GM23248 (cell line): ENCODE data around the gene ALMS1. TPM values are rescaled to one million over a fixed set of nuclear protein-coding genes. Genes with fewer than 3 reads are reported as not detected.

Source experiments
- DNase-seq: peaks from one replicate; pipeline ENCODE4 v3.0.0-alpha.2; 2015
- H2AFZ ChIP-seq: fragments of 200-600 bp; sonication (generic); 2 replicates; pipeline ENCODE4 v1.6.1; 2016; ENCODE audit warnings: antibody characterized with exemption
- H3F3A ChIP-seq: fragments of 200-600 bp; sonication (generic); 2 replicates; pipeline ENCODE4 v1.6.1; 2016; ENCODE audit warnings: mild to moderate bottlenecking, antibody characterized with exemption, mixed run types; ENCODE audit not compliant: insufficient read depth
- H3K27ac ChIP-seq: fragments of 200-600 bp; sonication (generic); 2 replicates; pipeline ENCODE4 v1.5.1; 2016; ENCODE audit warnings: mild to moderate bottlenecking
- H3K27me3 ChIP-seq: fragments of 200-600 bp; sonication (generic); replicated peaks from 2 replicates; pipeline ENCODE4 v1.6.1; 2016; ENCODE audit warnings: mild to moderate bottlenecking; ENCODE audit not compliant: insufficient read depth
- H3K36me3 ChIP-seq: fragments of 200-600 bp; sonication (generic); 2 replicates; pipeline ENCODE4 v1.6.1; 2016; ENCODE audit warnings: low read depth, mild to moderate bottlenecking
- H3K4me1 ChIP-seq: fragments of 200-600 bp; sonication (generic); 2 replicates; pipeline ENCODE4 v1.6.1; 2016; ENCODE audit warnings: mild to moderate bottlenecking; ENCODE audit not compliant: insufficient read depth
- H3K4me2 ChIP-seq: fragments of 200-600 bp; sonication (generic); one replicate; pipeline ENCODE4 v1.6.1; 2016; ENCODE audit warnings: mild to moderate bottlenecking; ENCODE audit not compliant: unreplicated experiment
- H3K4me3 ChIP-seq: fragments of 200-600 bp; sonication (generic); 2 replicates; pipeline ENCODE4 v1.5.1; 2016; ENCODE audit warnings: mild to moderate bottlenecking
- H3K79me2 ChIP-seq: fragments of 200-600 bp; sonication (generic); 2 replicates; pipeline ENCODE4 v1.6.1; 2016; ENCODE audit warnings: mild to moderate bottlenecking; ENCODE audit not compliant: insufficient read depth
- H3K9ac ChIP-seq: fragments of 200-600 bp; sonication (generic); 2 replicates; pipeline ENCODE4 v1.6.1; 2016; ENCODE audit warnings: mild to moderate bottlenecking
- H3K9me2 ChIP-seq: fragments of 200-600 bp; sonication (generic); 2 replicates; pipeline ENCODE4 v1.6.1; 2016; ENCODE audit warnings: mixed run types, mild to moderate bottlenecking, moderate library complexity; ENCODE audit not compliant: insufficient read depth
- H3K9me3 ChIP-seq: fragments of 200-600 bp; sonication (generic); one replicate; pipeline ENCODE4 v1.6.1; 2017; ENCODE audit warnings: low read depth
- H4K20me1 ChIP-seq: fragments of 200-600 bp; sonication (generic); 2 replicates; pipeline ENCODE4 v1.6.0; 2016; ENCODE audit not compliant: insufficient read depth
- EZH2 ChIP-seq: fragments of 200-600 bp; sonication (generic); IDR thresholded peaks from 2 replicates; pipeline ENCODE4 v1.6.1; 2018; ENCODE audit warnings: antibody characterized with exemption, mild to moderate bottlenecking; ENCODE audit not compliant: insufficient read depth, poor library complexity, severe bottlenecking
- EZH2phosphoT487 ChIP-seq: fragments of 200-600 bp; sonication (generic); IDR thresholded peaks from 2 replicates; pipeline ENCODE4 v1.6.1; 2018; ENCODE audit warnings: antibody characterized with exemption, moderate library complexity, mild to moderate bottlenecking, low read depth; ENCODE audit not compliant: insufficient read depth
- WGBS, 2 experiments: methylation state at CpG; one replicate each; pipeline ENCODE4 v1.1.6; 2015 to 2017; ENCODE audit warnings: low lambda C conversion rate in 2 of 2, low coverage in 1 of 2; ENCODE audit errors: missing lambda C conversion rate in 2 of 2; 5-methylcytosine and 5-hydroxymethylcytosine counted together
- in situ Hi-C: fragments of 300-500 bp; cut with MboI; formaldehyde crosslinking; loops from 2 replicates; pipeline ENCODE4 v1.15.0; 2020
- polyA plus RNA-seq: library from polyadenylated mRNA; unstranded; fragments of >200 nt; fragmentation: Nextera tagmentation; extraction: Ambion mirVana; gene quantifications from 2 replicates; pipeline ENCODE4 v1.2.1, GENCODE V29; 2016
- total RNA-seq: library from RNA; depleted of rRNA; stranded (reverse); fragments of >200 nt; shearing (Covaris generic); gene quantifications from 2 replicates; pipeline ENCODE4 v1.2.3, GENCODE V29; 2014

The ALMS1 gene
- total and polyA plus RNA-seq, 2 experiments from 2014 or later: 3.1 to 9.8 TPM

- Histone ChIP-seq H3K4me2 (no peak overlapping the region), H3K9me3 (no peaks in the 10 kb centered on the region), H3K36me3 (peaks cover 12% of the 10 kb centered on the region; the same call in 1 of the 2 replicates), H4K20me1 (no peaks in the 10 kb centered on the region), H2AFZ (no peak overlapping the region), H3K9ac (no peak overlapping the region), H3K27ac (no peak overlapping the region), H3K4me3 (no peak overlapping the region), H3K4me1 (no peaks in the 10 kb centered on the region), H3K27me3 (no peaks in the 10 kb centered on the region), H3K79me2 (no peaks in the 10 kb centered on the region), H3K9me2 (no peaks in the 10 kb centered on the region), H3F3A (no peaks in the 10 kb centered on the region)
- no peak for TF ChIP-seq EZH2phosphoT487
- no peak for TF ChIP-seq EZH2
- in situ Hi-C loops: no loop called here
- no peak for DNase-seq
Measured at GRCh38 chr2:73561422-73561821, 175.8 kb downstream of the ALMS1 start.

- Histone ChIP-seq H3K79me2 (no peaks in the 10 kb centered on the region), H2AFZ (no peak overlapping the region), H3K36me3 (0 out of 2 replicates have a peak, but pooled peaks cover 7% of the 10 kb centered on the region), H3K4me2 (no peak overlapping the region), H3K27ac (no peak overlapping the region), H3K4me1 (no peaks in the 10 kb centered on the region), H3K9me3 (no peaks in the 10 kb centered on the region), H3F3A (no peaks in the 10 kb centered on the region), H3K9ac (no peak overlapping the region), H3K27me3 (no peaks in the 10 kb centered on the region), H4K20me1 (no peaks in the 10 kb centered on the region), H3K9me2 (no peaks in the 10 kb centered on the region), H3K4me3 (no peak overlapping the region)
- in situ Hi-C loops: no loop called here
- WGBS, 2 experiments: 90 to 100% methylated on average over 1 of the region's 1 CpG
- TF ChIP-seq EZH2phosphoT487 (no peak), EZH2 (no peak)
- no peak for DNase-seq
Measured at GRCh38 chr2:73564986-73565385, 179.3 kb downstream of the ALMS1 start.

DNA sequence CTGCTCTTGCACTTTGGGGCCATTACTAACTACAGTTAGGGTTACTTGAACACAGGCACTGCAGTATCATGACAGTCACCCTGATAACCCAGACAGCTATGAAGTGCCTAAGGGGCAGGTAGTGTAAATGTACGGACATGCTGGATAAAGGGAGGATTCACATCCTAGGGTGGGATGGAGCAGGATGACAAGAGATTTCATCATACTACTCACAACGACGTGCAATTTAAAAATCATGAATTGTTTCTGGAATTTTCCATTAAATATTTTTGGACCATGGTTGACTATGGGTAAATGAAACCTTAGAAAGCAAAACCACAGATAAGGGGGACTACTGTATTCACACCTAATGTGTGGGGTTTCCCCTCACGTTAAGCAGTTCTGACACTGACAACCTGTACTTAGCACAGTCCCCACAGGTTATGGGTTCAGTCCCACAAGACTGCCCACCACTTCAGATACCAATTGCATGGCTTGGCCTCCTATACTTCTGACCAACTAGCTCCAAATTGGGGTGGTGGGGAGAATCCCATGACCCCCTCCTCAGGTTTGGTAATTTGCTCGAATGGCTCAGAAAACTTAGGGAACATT, 180.7 kb downstream of the ALMS1 start:
- Histone ChIP-seq H3K4me1 (no peaks in the 10 kb centered on the region), H3F3A (no peaks in the 10 kb centered on the region), H3K9ac (no peak overlapping the region), H3K4me3 (no peak overlapping the region), H3K27me3 (no peaks in the 10 kb centered on the region), H2AFZ (no peak overlapping the region), H3K9me3 (no peaks in the 10 kb centered on the region), H4K20me1 (no peaks in the 10 kb centered on the region), H3K9me2 (no peaks in the 10 kb centered on the region), H3K79me2 (no peaks in the 10 kb centered on the region), H3K36me3 (no peaks in the 10 kb centered on the region), H3K4me2 (no peak overlapping the region), H3K27ac (no peak overlapping the region)
- WGBS, 2 experiments: 93 to 94% methylated on average over 5 of the region's 5 CpGs
- DNase-seq: no peak
- TF ChIP-seq EZH2phosphoT487 (no peak), EZH2 (no peak)
- in situ Hi-C loops: no loop called here

GRCh38 chr2:73575261-73575660, 189.6 kb downstream of the ALMS1 start:
- DNase-seq: no peak

GRCh38 chr2:73582364-73582763, 196.7 kb downstream of the ALMS1 start:
- H2AFZ ChIP-seq: no peak overlapping the region
- no peak overlapping the region for H3K4me3 ChIP-seq
- H3K4me1 ChIP-seq: no peaks in the 10 kb centered on the region
- H3K27ac ChIP-seq: no peak overlapping the region
- in situ Hi-C loops: no loop called here
- no peaks in the 10 kb centered on the region for H3K9me2 ChIP-seq
- no peak overlapping the region for H3K9ac ChIP-seq
- H3F3A ChIP-seq: no peaks in the 10 kb centered on the region
- 98 to 99% methylated on average over 2 of the region's 2 CpGs for WGBS, 2 experiments
- DNase-seq: no peak
- H3K27me3 ChIP-seq: no peaks in the 10 kb centered on the region
- no peaks in the 10 kb centered on the region for H3K9me3 ChIP-seq
- H3K36me3 ChIP-seq: no peaks in the 10 kb centered on the region
- no peaks in the 10 kb centered on the region for H3K79me2 ChIP-seq
- H4K20me1 ChIP-seq: no peaks in the 10 kb centered on the region
- TF ChIP-seq EZH2 (no peak), EZH2phosphoT487 (no peak)
- no peak overlapping the region for H3K4me2 ChIP-seq

More at GRCh38 chr2:73575261-73575660, 189.6 kb downstream of the ALMS1 start:
- Histone ChIP-seq H3K27ac (no peak overlapping the region), H3K36me3 (no peaks in the 10 kb centered on the region), H3K27me3 (no peaks in the 10 kb centered on the region), H3K4me1 (no peaks in the 10 kb centered on the region), H3K4me3 (no peak overlapping the region), H4K20me1 (no peaks in the 10 kb centered on the region), H3K9me2 (no peaks in the 10 kb centered on the region), H2AFZ (no peak overlapping the region), H3K4me2 (no peak overlapping the region), H3K79me2 (no peaks in the 10 kb centered on the region), H3K9ac (no peak overlapping the region), H3F3A (no peaks in the 10 kb centered on the region), H3K9me3 (no peaks in the 10 kb centered on the region)
- WGBS, 2 experiments: 97 to 98% methylated on average over 2 of the region's 2 CpGs
- TF ChIP-seq EZH2phosphoT487: no peak
- TF ChIP-seq EZH2: no peak
- in situ Hi-C loops: no loop called here
